Neural cell (in vitro differentiated cells): ENCODE measurements around the gene PARD6G. TPM values are rescaled to one million over a fixed set of nuclear protein-coding genes. Genes with fewer than 3 reads are reported as not detected.

Experiments used
- H2AFZ ChIP-seq: fragments of 200-600, 300-800 bp; sonication (generic), shearing (Covaris generic); 2 replicates; pipeline ENCODE4 v1.6.0; 2014; ENCODE audit warnings: low read depth, mild to moderate bottlenecking, antibody characterized with exemption, low read length, moderate library complexity
- H3F3A ChIP-seq: fragments of 200-600 bp; shearing (Covaris generic); 2 replicates; pipeline ENCODE4 v1.6.1; 2016; ENCODE audit warnings: mild to moderate bottlenecking, moderate library complexity, mixed read lengths, antibody characterized with exemption, low read length; ENCODE audit not compliant: insufficient read depth, poor library complexity, severe bottlenecking
- H3K27ac ChIP-seq: fragments of 200-600, 300-800 bp; sonication (generic), shearing (Covaris generic); 2 replicates; pipeline ENCODE4 v1.5.1; 2014; ENCODE audit warnings: mild to moderate bottlenecking, low read length, moderate library complexity
- H3K27me3 ChIP-seq: fragments of 300-800, 200-600 bp; sonication (generic), shearing (Covaris generic); 2 replicates; pipeline ENCODE4 v1.6.0; 2014; ENCODE audit warnings: mild to moderate bottlenecking, low read depth, low read length, moderate library complexity; ENCODE audit not compliant: insufficient read depth
- H3K36me3 ChIP-seq: fragments of 300-800, 200-600 bp; sonication (generic), shearing (Covaris generic); 2 replicates; pipeline ENCODE4 v1.5.1; 2014; ENCODE audit warnings: mild to moderate bottlenecking, antibody characterized with exemption, low read length, moderate library complexity; ENCODE audit not compliant: insufficient read depth
- H3K4me2 ChIP-seq: fragments of 300-800, 200-600 bp; sonication (generic), shearing (Covaris generic); 2 replicates; pipeline ENCODE4 v1.6.0; 2014; ENCODE audit warnings: mild to moderate bottlenecking, low read length
- H3K4me3 ChIP-seq: fragments of 300-800, 200-600 bp; sonication (generic), shearing (Covaris generic); 2 replicates; pipeline ENCODE4 v1.5.1; 2014; ENCODE audit warnings: mild to moderate bottlenecking, low read length, moderate library complexity
- H3K79me2 ChIP-seq: fragments of 200-600 bp; shearing (Covaris generic); replicated peaks from 2 replicates; pipeline ENCODE4 v1.6.0; 2014; ENCODE audit warnings: mild to moderate bottlenecking, low read length, moderate library complexity; ENCODE audit not compliant: insufficient read depth
- H3K9ac ChIP-seq: fragments of 300-800, 200-600 bp; sonication (generic), shearing (Covaris generic); 2 replicates; pipeline ENCODE4 v1.6.1; 2016; ENCODE audit warnings: mild to moderate bottlenecking, low read length, mixed read lengths
- H3K9me2 ChIP-seq: fragments of 200-600 bp; shearing (Covaris generic); 2 replicates; pipeline ENCODE4 v1.6.1; 2016; ENCODE audit warnings: mild to moderate bottlenecking, low read length, mixed read lengths; ENCODE audit not compliant: insufficient read depth
- H3K9me3 ChIP-seq: fragments of 200-600, 300-800 bp; sonication (generic), shearing (Covaris generic); 2 replicates; pipeline ENCODE4 v1.6.1; 2016; ENCODE audit warnings: mild to moderate bottlenecking, mixed run types, low read length, moderate library complexity, mixed read lengths
- H4K20me1 ChIP-seq: fragments of 200-600 bp; shearing (Covaris generic); 2 replicates; pipeline ENCODE4 v1.6.1; 2016; ENCODE audit warnings: mild to moderate bottlenecking, mixed run types; ENCODE audit not compliant: insufficient read depth
- EP300 ChIP-seq: fragments of 450-650 bp; conservative IDR thresholded peaks from 2 replicates; pipeline ENCODE4 v1.6.1; 2014; ENCODE audit warnings: antibody characterized with exemption, mild to moderate bottlenecking, moderate library complexity; ENCODE audit not compliant: poor library complexity, severe bottlenecking
- EZH2 ChIP-seq: fragments of 200-600, 300-800 bp; shearing (Covaris generic), sonication (generic); IDR thresholded peaks from 2 replicates; pipeline ENCODE4 v1.6.1; 2014; ENCODE audit warnings: antibody characterized with exemption, low read length, borderline replicate concordance, mild to moderate bottlenecking; ENCODE audit not compliant: insufficient read depth, poor library complexity, severe bottlenecking
- MXI1 ChIP-seq: fragments of 450-650 bp; conservative IDR thresholded peaks from 2 replicates; pipeline ENCODE4 v1.6.1; 2014; ENCODE audit warnings: antibody characterized with exemption, mild to moderate bottlenecking; ENCODE audit not compliant: poor library complexity, severe bottlenecking
- POLR2AphosphoS5 ChIP-seq: IDR thresholded peaks from 2 replicates; pipeline ENCODE4 v1.6.1; 2012
- RAD21 ChIP-seq: fragments of 450-650 bp; conservative IDR thresholded peaks from 2 replicates; pipeline ENCODE4 v1.6.1; 2014; ENCODE audit warnings: antibody characterized with exemption, mild to moderate bottlenecking, moderate library complexity
- SMC3 ChIP-seq: fragments of 450-650 bp; conservative IDR thresholded peaks from 2 replicates; pipeline ENCODE4 v1.6.1; 2014; ENCODE audit warnings: antibody characterized with exemption, mild to moderate bottlenecking, moderate library complexity; ENCODE audit not compliant: poor library complexity
- TAF1 ChIP-seq: IDR thresholded peaks from 2 replicates; pipeline ENCODE4 v1.6.1; 2012; ENCODE audit warnings: low read depth
- polyA plus RNA-seq: library from polyadenylated mRNA; depleted of rRNA; stranded (reverse); fragments of >200 nt; gene quantifications from 2 replicates; pipeline ENCODE4 v1.2.3, GENCODE V29; 2014
- TF ChIP-seq, protein P1 (sequence below): fragments of 450-650 bp; IDR thresholded peaks from 2 replicates; pipeline ENCODE4 v1.5.1; 2014; ENCODE audit warnings: antibody characterized with exemption, mild to moderate bottlenecking, moderate library complexity; ENCODE audit not compliant: poor library complexity, severe bottlenecking
- TF ChIP-seq, protein P2 (sequence below): IDR thresholded peaks from 2 replicates; pipeline ENCODE4 v1.6.1; 2012; ENCODE audit warnings: borderline replicate concordance

Gene PARD6G
- polyA plus RNA-seq, 1 donor from 2014 or later, result 9.3 TPM

DNA sequence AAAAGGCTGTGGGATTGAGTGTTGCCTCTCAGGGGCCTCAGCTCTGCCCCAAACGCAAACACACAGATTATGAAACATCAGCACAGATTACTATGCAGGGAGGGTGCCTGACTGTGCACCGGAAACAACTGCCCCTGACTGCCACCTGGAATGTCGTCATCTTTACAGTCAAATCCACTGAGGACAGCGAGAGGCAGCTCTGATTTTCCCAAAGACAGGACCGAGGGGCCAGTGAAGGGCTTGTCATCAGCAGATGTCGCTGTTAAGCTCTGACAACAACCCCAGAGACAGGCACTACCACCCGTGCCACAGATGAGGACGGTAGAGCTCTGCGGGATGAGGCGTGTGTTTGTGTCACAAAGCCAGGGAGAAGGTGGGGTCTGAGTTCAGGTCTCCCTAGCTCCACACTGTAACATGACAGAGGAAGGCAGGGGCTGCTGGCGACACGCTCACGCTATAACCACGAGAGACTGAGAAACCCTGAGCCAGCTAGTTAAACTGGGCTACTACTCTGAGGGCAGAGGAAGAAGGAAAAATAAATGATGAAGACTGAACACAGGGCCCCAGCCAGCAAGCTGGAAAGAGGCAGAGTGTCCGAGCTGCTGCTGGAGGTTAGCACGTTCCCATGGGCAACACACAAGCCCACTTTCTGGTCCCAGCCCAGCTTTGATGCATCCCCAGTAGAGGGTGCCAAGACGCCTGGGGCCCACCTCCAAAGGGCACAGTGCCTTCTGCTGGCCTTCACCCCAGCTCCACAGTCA, 47.0 kb downstream of the PARD6G start:
- Histone ChIP-seq H3K27ac (no peak overlapping the region), H3K36me3 (no peaks in the 10 kb centered on the region), H3F3A (no peaks in the 10 kb centered on the region), H3K4me3 (no peak overlapping the region), H2AFZ (no peak overlapping the region), H4K20me1 (no peaks in the 10 kb centered on the region), H3K27me3 (no peaks in the 10 kb centered on the region), H3K9me2 (no peaks in the 10 kb centered on the region), H3K4me2 (no peak overlapping the region), H3K9me3 (no peaks in the 10 kb centered on the region), H3K79me2 (peaks cover 4% of the 10 kb centered on the region), H3K9ac (no peak overlapping the region)
- TF ChIP-seq MXI1, result no peak
- TF ChIP-seq, protein P1, sequence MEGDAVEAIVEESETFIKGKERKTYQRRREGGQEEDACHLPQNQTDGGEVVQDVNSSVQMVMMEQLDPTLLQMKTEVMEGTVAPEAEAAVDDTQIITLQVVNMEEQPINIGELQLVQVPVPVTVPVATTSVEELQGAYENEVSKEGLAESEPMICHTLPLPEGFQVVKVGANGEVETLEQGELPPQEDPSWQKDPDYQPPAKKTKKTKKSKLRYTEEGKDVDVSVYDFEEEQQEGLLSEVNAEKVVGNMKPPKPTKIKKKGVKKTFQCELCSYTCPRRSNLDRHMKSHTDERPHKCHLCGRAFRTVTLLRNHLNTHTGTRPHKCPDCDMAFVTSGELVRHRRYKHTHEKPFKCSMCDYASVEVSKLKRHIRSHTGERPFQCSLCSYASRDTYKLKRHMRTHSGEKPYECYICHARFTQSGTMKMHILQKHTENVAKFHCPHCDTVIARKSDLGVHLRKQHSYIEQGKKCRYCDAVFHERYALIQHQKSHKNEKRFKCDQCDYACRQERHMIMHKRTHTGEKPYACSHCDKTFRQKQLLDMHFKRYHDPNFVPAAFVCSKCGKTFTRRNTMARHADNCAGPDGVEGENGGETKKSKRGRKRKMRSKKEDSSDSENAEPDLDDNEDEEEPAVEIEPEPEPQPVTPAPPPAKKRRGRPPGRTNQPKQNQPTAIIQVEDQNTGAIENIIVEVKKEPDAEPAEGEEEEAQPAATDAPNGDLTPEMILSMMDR, result no peak
- no peak for TF ChIP-seq POLR2AphosphoS5
- no peak for TF ChIP-seq TAF1
- TF ChIP-seq EZH2, result no peak
- no peak for TF ChIP-seq RAD21
- TF ChIP-seq, protein P2, sequence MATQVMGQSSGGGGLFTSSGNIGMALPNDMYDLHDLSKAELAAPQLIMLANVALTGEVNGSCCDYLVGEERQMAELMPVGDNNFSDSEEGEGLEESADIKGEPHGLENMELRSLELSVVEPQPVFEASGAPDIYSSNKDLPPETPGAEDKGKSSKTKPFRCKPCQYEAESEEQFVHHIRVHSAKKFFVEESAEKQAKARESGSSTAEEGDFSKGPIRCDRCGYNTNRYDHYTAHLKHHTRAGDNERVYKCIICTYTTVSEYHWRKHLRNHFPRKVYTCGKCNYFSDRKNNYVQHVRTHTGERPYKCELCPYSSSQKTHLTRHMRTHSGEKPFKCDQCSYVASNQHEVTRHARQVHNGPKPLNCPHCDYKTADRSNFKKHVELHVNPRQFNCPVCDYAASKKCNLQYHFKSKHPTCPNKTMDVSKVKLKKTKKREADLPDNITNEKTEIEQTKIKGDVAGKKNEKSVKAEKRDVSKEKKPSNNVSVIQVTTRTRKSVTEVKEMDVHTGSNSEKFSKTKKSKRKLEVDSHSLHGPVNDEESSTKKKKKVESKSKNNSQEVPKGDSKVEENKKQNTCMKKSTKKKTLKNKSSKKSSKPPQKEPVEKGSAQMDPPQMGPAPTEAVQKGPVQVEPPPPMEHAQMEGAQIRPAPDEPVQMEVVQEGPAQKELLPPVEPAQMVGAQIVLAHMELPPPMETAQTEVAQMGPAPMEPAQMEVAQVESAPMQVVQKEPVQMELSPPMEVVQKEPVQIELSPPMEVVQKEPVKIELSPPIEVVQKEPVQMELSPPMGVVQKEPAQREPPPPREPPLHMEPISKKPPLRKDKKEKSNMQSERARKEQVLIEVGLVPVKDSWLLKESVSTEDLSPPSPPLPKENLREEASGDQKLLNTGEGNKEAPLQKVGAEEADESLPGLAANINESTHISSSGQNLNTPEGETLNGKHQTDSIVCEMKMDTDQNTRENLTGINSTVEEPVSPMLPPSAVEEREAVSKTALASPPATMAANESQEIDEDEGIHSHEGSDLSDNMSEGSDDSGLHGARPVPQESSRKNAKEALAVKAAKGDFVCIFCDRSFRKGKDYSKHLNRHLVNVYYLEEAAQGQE, result no peak
- no peak for TF ChIP-seq SMC3
- no peak for TF ChIP-seq EP300

DNA sequence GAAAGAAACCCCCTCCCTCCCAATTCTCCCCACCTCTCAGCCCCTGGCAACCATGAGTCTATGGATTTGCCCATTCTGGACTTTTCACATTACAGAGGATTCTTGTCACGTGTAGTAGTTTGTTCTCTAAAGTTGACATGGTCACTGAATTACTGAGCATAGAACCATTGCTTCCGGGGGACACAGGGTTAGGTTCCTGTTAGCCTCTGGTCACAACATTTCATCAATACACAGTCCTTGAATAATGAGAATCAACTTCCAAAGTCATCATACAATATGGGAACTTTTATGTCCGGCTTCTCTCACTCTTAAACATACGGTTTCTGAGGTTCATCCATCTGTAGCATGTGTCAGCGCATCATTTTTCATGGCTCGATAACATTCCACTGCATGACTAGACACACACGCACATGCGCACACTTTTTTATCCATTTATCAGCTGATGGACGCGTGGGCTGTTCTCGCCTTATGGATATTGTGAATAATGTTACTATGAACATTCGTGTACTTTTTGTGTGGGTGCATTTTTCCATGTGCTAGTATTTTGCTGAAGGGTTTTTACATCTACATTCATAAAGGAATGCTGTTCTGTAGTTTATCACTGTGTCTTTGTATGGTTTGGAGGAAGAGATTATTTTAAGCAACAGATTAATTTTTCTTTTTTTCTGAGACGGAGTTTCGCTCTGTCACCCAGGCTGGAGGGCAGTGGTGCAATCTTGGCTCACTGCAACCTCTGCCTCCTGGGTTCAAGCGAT, 48.1 kb downstream of the PARD6G start:
- Histone ChIP-seq H3K9me2 (no peaks in the 10 kb centered on the region), H2AFZ (no peak overlapping the region), H3K4me2 (no peak overlapping the region), H3K9me3 (no peaks in the 10 kb centered on the region), H3K27me3 (no peaks in the 10 kb centered on the region), H4K20me1 (no peaks in the 10 kb centered on the region), H3F3A (no peaks in the 10 kb centered on the region), H3K36me3 (no peaks in the 10 kb centered on the region), H3K9ac (no peak overlapping the region), H3K4me3 (no peak overlapping the region), H3K79me2 (peaks cover 4% of the 10 kb centered on the region), H3K27ac (no peak overlapping the region)
- TF ChIP-seq SMC3 (no peak), EZH2 (no peak), RAD21 (no peak), POLR2AphosphoS5 (no peak), TAF1 (no peak)
- TF ChIP-seq, protein P1, result no peak
